ENCODE data around the gene TSHZ2. TPM values are rescaled to one million over a fixed set of nuclear protein-coding genes. Genes with fewer than 3 reads are reported as not detected.
A peak's percentile ranks its signal among the peaks of the same experiment; 100 is the strongest.

TSHZ2 gene
- total RNA-seq, 1 experiment from 2014 or later, result 0.07 TPM

DNA sequence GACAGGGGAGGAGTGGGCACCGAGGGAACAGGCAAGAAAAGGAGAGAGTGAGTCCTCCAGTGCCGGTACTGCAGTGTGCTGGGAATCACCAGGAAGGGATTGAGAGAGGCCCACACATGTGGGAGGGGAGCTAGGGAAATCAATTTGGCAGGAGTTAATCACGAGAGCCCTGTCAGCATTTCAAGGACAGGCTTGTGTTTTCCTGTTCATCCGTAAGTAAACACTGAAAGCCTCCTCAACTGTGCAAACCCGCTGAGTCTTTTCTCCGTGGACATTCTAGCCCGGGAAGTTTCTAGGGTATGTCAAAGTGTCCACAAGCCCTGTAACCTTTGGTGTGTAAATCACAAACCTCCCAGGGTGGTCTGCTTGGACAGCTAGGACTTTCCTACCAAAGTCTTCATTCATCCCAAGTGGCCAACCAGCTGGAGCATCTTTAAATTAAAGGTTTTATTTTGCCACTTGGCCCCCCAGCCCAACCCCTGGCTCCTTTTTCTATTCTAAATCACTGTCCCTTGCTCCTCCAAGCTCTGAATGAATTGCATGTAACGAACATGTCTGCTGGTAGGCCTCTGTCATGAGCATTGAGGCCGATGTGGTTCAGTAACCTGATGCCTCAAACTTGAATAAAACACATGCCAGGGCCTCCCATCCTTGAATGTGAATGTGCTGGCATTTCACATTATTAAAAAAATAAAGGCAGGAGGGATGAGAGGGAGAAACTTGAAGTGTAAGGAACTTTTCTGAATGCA, 472.4 kb downstream of the TSHZ2 start:
- H2BK20ac ChIP-seq (ENCODE audit: low read depth, low read length, poor library complexity, severe bottlenecking), result no peak overlapping the region
- no peak for DNase-seq
- WGBS (ENCODE audit: extremely low coverage, insufficient read length, low lambda C conversion rate), result no CpG with 5 or more reads among the region's 9 CpGs

More for the DNA sequence above, 472.4 kb downstream of the TSHZ2 start:
- peaks cover 4 to 18% (median 15%) of the 10 kb centered on the region in 3 experiments for H3K36me3 Mint-ChIP-seq (ENCODE audit: insufficient read depth in 1 of 3, low read depth in 3 of 3)
- Histone ChIP-seq H3K18ac (ENCODE audit: insufficient read length, low read depth, low read length) (no peak overlapping the region), H4K5ac (ENCODE audit: insufficient read length, low read depth, low read length) (no peak overlapping the region), H3K27me3 (ENCODE audit: insufficient read depth, low read length) (no peaks in the 10 kb centered on the region), H4K91ac (ENCODE audit: insufficient read length, low read depth, low read length) (no peak overlapping the region), H2BK5ac (ENCODE audit: insufficient read length, low read length) (no peak overlapping the region), H3K4me2 (ENCODE audit: insufficient read depth, insufficient read length, low read length) (no peak overlapping the region), H3K9me3 (ENCODE audit: control insufficient read depth, low read depth, low read length) (peaks cover 20% of the 10 kb centered on the region), H4K20me1 (ENCODE audit: control insufficient read depth, insufficient read depth, insufficient read length) (no peaks in the 10 kb centered on the region), H3K27ac (ENCODE audit: insufficient read length, low read depth, low read length) (no peak overlapping the region), H2AK5ac (ENCODE audit: insufficient read length, low read length) (no peak overlapping the region), H3K23me2 (ENCODE audit: insufficient read length, low read depth, low read length, poor library complexity, severe bottlenecking) (no peaks in the 10 kb centered on the region), H4K8ac (replicated peaks; ENCODE audit: insufficient read length, low read depth, low read length) (no peak overlapping the region), H3K4ac (ENCODE audit: low read depth, low read length) (no peak overlapping the region), H3K56ac (ENCODE audit: insufficient read length, low read depth, low read length) (no peak overlapping the region), H2BK15ac (ENCODE audit: low read depth, low read length) (no peak overlapping the region), H2BK120ac (ENCODE audit: low read depth, low read length, poor library complexity, severe bottlenecking) (no peak overlapping the region), H3K23ac (ENCODE audit: insufficient read length, low read depth, low read length) (no peak overlapping the region), H2AFZ (ENCODE audit: low read length) (no peak overlapping the region), H3K79me2 (ENCODE audit: insufficient read depth, low read length) (no peaks in the 10 kb centered on the region), H3K14ac (ENCODE audit: insufficient read depth, low read length) (no peak overlapping the region), H3T11ph (ENCODE audit: low read length) (no peak overlapping the region), H2BK12ac (ENCODE audit: insufficient read length, low read depth, low read length) (no peak overlapping the region), H3K4me1 (ENCODE audit: insufficient read depth, low read length) (no peaks in the 10 kb centered on the region), H3K9ac (ENCODE audit: extremely low read depth, insufficient read length, low read length) (no peak overlapping the region), H3K79me1 (ENCODE audit: insufficient read depth, low read depth, low read length, poor library complexity, severe bottlenecking) (no peaks in the 10 kb centered on the region)
- no peak overlapping the region for H3K4me3 Mint-ChIP-seq
- H3K4me1 Mint-ChIP-seq, result peaks cover 5% of the 10 kb centered on the region in 2 experiments
- peaks cover 3% of the 10 kb centered on the region for H3K27me3 Mint-ChIP-seq (ENCODE audit: low read depth)
- 0 out of 7 replicates have a peak overlapping the region, but pooled peaks of 1 of the 3 experiments have one; percentile 9 for H3K27ac Mint-ChIP-seq
- peaks cover 16 to 19% of the 10 kb centered on the region in 2 experiments for H3K9me3 Mint-ChIP-seq
- TF ChIP-seq, protein P1, sequence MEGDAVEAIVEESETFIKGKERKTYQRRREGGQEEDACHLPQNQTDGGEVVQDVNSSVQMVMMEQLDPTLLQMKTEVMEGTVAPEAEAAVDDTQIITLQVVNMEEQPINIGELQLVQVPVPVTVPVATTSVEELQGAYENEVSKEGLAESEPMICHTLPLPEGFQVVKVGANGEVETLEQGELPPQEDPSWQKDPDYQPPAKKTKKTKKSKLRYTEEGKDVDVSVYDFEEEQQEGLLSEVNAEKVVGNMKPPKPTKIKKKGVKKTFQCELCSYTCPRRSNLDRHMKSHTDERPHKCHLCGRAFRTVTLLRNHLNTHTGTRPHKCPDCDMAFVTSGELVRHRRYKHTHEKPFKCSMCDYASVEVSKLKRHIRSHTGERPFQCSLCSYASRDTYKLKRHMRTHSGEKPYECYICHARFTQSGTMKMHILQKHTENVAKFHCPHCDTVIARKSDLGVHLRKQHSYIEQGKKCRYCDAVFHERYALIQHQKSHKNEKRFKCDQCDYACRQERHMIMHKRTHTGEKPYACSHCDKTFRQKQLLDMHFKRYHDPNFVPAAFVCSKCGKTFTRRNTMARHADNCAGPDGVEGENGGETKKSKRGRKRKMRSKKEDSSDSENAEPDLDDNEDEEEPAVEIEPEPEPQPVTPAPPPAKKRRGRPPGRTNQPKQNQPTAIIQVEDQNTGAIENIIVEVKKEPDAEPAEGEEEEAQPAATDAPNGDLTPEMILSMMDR (conservative IDR thresholded peaks at IDR 0.05), result no peak

Measured in H9 (cell line).